Coronary artery (tissue), 2 donors: ENCODE results near the gene PFKFB4.

Experiments
- DNase-seq: peaks from one replicate; pipeline ENCODE4 v3.0.0-alpha.2; 2017; ENCODE audit warnings: low spot score
- H3K27ac ChIP-seq, 2 donors: fragments of 200-600 bp; sonication (generic); one replicate each; pipeline ENCODE4 v1.5.1; 2016 to 2019
- H3K4me3 ChIP-seq: fragments of 200-600 bp; sonication (generic); 2 replicates; pipeline ENCODE4 v1.5.1; 2016; ENCODE audit warnings: mild to moderate bottlenecking, moderate library complexity
- CTCF ChIP-seq: fragments of 200-600 bp; sonication (generic); IDR thresholded peaks from one replicate; pipeline ENCODE4 v1.5.1; 2019; ENCODE audit warnings: antibody characterized with exemption

Gene PFKFB4

GRCh38 chr3:48504051-48504946 lies 52.3 kb downstream of the PFKFB4 start, which contains the start of gene SHISA5:
Gene SHISA5, minus strand, starts transcription at chr3:48504174. Its CDS starts 80 bp downstream, at chr3:48504094.
- Histone ChIP-seq H3K27ac (peak within 1 kb of the TSS; percentile 78 to 97), H3K4me3 (peak within 1 kb of the TSS; percentile 83)
- no peak for TF ChIP-seq CTCF
- DNase-seq = peak; percentile 88

GRCh38 chr3:48503401-48504050 lies 53.1 kb downstream of the PFKFB4 start:
- TF ChIP-seq CTCF = no peak
- peak overlapping the region; percentile 78 to 97 for H3K27ac ChIP-seq
- H3K4me3 ChIP-seq = peak overlapping the region; percentile 83
- DNase-seq = no peak

- H3K4me3 ChIP-seq = peak overlapping the region; percentile 83
Measured at GRCh38 chr3:48502728-48503168, 53.9 kb downstream of the PFKFB4 start.

GRCh38 chr3:48502121-48502520 lies 54.5 kb downstream of the PFKFB4 start:
- no peak overlapping the region for H3K4me3 ChIP-seq
- H3K27ac ChIP-seq = peak overlapping the region; percentile 78 to 97
- no peak for DNase-seq
- TF ChIP-seq CTCF = no peak

More at GRCh38 chr3:48502728-48503168, 53.9 kb downstream of the PFKFB4 start:
- DNase-seq = no peak
- TF ChIP-seq CTCF = no peak
- peak overlapping the region; percentile 78 to 97 for H3K27ac ChIP-seq

GRCh38 chr3:48501196-48501595 lies 55.4 kb downstream of the PFKFB4 start:
- TF ChIP-seq CTCF = no peak
- Histone ChIP-seq H3K4me3 (no peak overlapping the region), H3K27ac (peak overlapping the region in 1 of 2 donors; percentile 16)
- no peak for DNase-seq

GRCh38 chr3:48500656-48501055 lies 55.9 kb downstream of the PFKFB4 start:
- DNase-seq = no peak
- TF ChIP-seq CTCF = no peak

More at GRCh38 chr3:48500656-48501055, 55.9 kb downstream of the PFKFB4 start:
- H3K4me3 ChIP-seq = no peak overlapping the region
- no peak overlapping the region for H3K27ac ChIP-seq
